ENCODE data around the gene SH3GLB2.
"Not testable (repeated sequence)": the region's sequence is repeated elsewhere in the genome, so short reads cannot be mapped to it uniquely, and the experiment has no call there.

Gene SH3GLB2

GRCh38 chr9:129053020-129053419 is 24.9 kb upstream of the SH3GLB2 start:
- no peak for DNase-seq (ENCODE audit: low read depth)

- no peak for DNase-seq (ENCODE audit: low read depth)
These were observed 24.5 kb upstream of the SH3GLB2 start for GRCh38 chr9:129052592-129052991.

GRCh38 chr9:129042016-129042415 is 13.9 kb upstream of the SH3GLB2 start:
- no peak for DNase-seq (ENCODE audit: low read depth)

GRCh38 chr9:129040113-129040643 is 12.0 kb upstream of the SH3GLB2 start:
- no peak for DNase-seq (ENCODE audit: low read depth)

GRCh38 chr9:129038109-129038852 is 10.2 kb upstream of the SH3GLB2 start:
- DNase-seq (ENCODE audit: low read depth) = no peak

GRCh38 chr9:129037767-129038098 is 9.6 kb upstream of the SH3GLB2 start:
- DNase-seq (ENCODE audit: low read depth) = peak; percentile 36

GRCh38 chr9:129036923-129037766 is 9.0 kb upstream of the SH3GLB2 start:
- no peak for DNase-seq (ENCODE audit: low read depth)

- peak; percentile 99 for DNase-seq (ENCODE audit: low read depth)
These were observed 8.3 kb upstream of the SH3GLB2 start, which contains the start of gene MIGA2 for GRCh38 chr9:129036241-129036922. TSS of gene MIGA2 (plus strand) at chr9:129036626. CDS start at chr9:129040595, 3,969 bp downstream.

- DNase-seq (ENCODE audit: low read depth) = not testable (repeated sequence)
These were observed 7.7 kb upstream of the SH3GLB2 start for GRCh38 chr9:129035838-129036237.

GRCh38 chr9:129033216-129033615 is 5.1 kb upstream of the SH3GLB2 start:
- no peak for DNase-seq (ENCODE audit: low read depth)

- no peak for DNase-seq (ENCODE audit: low read depth)
These were observed 4.5 kb upstream of the SH3GLB2 start for GRCh38 chr9:129032541-129033159.

GRCh38 chr9:129031514-129031913 is 3.4 kb upstream of the SH3GLB2 start:
- no peak for DNase-seq (ENCODE audit: low read depth)

GRCh38 chr9:129030191-129030590 is 2.1 kb upstream of the SH3GLB2 start:
- no peak for DNase-seq (ENCODE audit: low read depth)

GRCh38 chr9:129027685-129028191 is 393 bp downstream of the SH3GLB2 start:
- DNase-seq (ENCODE audit: low read depth) = no peak

GRCh38 chr9:129027224-129027684 is 877 bp downstream of the SH3GLB2 start:
- no peak for DNase-seq (ENCODE audit: low read depth)

GRCh38 chr9:129026442-129027223 is 1.5 kb downstream of the SH3GLB2 start:
- peak; percentile 13 for DNase-seq (ENCODE audit: low read depth)

GRCh38 chr9:129023908-129024233 is 4.3 kb downstream of the SH3GLB2 start:
- no peak for DNase-seq (ENCODE audit: low read depth)

GRCh38 chr9:129023036-129023907 is 4.9 kb downstream of the SH3GLB2 start:
- peak; percentile 63 for DNase-seq (ENCODE audit: low read depth)

GRCh38 chr9:129022037-129022436 is 6.1 kb downstream of the SH3GLB2 start:
- DNase-seq (ENCODE audit: low read depth) = no peak

GRCh38 chr9:129021091-129021490 is 7.0 kb downstream of the SH3GLB2 start:
- no peak for DNase-seq (ENCODE audit: low read depth)
